IPS-18a (cell line): Measurements from ENCODE around the gene ALG1.

Experiments used
- H3K27ac ChIP-seq: one replicate; pipeline ENCODE4 v1.5.1; 2013; ENCODE audit warnings: low read length
- H3K27me3 ChIP-seq: one replicate; pipeline ENCODE4 v1.6.1; 2013; ENCODE audit warnings: mild to moderate bottlenecking, low read length; ENCODE audit not compliant: control insufficient read depth, insufficient read depth
- H3K36me3 ChIP-seq: one replicate; pipeline ENCODE4 v1.6.1; 2013; ENCODE audit warnings: low read depth, low read length; ENCODE audit not compliant: control insufficient read depth
- H3K4me1 ChIP-seq: one replicate; pipeline ENCODE4 v1.6.1; 2013; ENCODE audit warnings: low read depth, low read length; ENCODE audit not compliant: control insufficient read depth
- H3K4me3 ChIP-seq: one replicate; pipeline ENCODE4 v1.5.1; 2013; ENCODE audit warnings: low read length
- H3K9ac ChIP-seq: one replicate; pipeline ENCODE4 v1.6.1; 2013; ENCODE audit warnings: mild to moderate bottlenecking, low read length, moderate library complexity
- H3K9me3 ChIP-seq: one replicate; pipeline ENCODE4 v1.6.1; 2013; ENCODE audit warnings: low read depth, low read length; ENCODE audit not compliant: control insufficient read depth

ALG1 gene

DNA sequence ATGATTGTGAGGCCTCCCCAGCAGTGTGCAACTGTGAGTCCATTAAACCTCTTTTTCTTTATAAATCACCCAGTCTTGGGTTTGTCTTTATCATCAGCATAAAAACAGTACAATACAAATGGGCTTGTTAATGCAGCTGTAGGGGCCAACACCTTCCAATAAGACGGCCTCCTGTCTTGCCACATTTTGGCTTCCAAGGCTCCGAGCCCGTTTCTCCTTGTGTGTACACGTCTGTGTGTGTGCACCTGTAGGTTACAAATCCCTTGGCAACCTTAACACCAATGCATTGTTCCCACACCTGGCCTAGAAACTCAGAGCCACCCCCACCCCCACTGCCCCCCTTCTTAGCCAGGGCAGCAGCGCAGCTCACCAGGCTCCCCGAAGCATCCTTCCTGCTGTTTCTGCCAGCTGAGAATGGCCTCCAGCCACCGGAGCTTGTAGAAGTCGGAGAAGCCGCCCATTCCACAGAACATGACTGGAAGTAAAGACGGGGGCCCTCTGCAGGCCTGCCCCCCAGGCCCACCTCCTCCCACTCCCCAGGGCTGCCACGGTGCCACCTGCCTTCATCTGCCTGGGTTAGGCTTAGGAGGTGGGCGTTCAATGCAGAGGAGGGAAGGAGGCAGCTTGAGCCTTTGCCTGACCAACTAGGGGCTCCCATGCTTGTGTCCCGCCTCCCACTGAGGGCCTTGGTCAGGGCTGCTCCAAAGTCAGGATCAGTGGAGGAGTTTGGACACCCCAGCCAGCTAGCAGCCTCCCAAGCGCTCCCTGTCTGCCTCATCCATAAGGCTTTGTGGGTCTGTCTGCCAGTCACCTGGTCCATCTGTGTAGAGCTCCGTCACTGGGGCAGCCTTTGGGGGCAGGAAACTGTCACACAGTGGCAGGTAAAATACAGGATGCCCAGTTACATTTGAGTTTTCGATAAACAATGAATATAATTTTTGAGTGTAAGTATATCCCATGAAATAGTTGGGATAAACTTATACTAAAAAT is 16.5 kb upstream of the ALG1 start:
- Histone ChIP-seq H3K27me3 (no peaks in the 10 kb centered on the region), H3K9ac (no peak overlapping the region), H3K4me3 (no peak overlapping the region), H3K36me3 (no peaks in the 10 kb centered on the region), H3K9me3 (no peaks in the 10 kb centered on the region), H3K4me1 (peaks cover 15% of the 10 kb centered on the region), H3K27ac (no peak overlapping the region)

GRCh38 chr16:5056352-5056751 is 15.3 kb upstream of the ALG1 start:
- H3K4me1 ChIP-seq: peaks cover 17% of the 10 kb centered on the region
- H3K4me3 ChIP-seq: no peak overlapping the region
- no peaks in the 10 kb centered on the region for H3K9me3 ChIP-seq
- no peak overlapping the region for H3K9ac ChIP-seq
- no peaks in the 10 kb centered on the region for H3K27me3 ChIP-seq
- H3K27ac ChIP-seq: no peak overlapping the region
- no peaks in the 10 kb centered on the region for H3K36me3 ChIP-seq

DNA sequence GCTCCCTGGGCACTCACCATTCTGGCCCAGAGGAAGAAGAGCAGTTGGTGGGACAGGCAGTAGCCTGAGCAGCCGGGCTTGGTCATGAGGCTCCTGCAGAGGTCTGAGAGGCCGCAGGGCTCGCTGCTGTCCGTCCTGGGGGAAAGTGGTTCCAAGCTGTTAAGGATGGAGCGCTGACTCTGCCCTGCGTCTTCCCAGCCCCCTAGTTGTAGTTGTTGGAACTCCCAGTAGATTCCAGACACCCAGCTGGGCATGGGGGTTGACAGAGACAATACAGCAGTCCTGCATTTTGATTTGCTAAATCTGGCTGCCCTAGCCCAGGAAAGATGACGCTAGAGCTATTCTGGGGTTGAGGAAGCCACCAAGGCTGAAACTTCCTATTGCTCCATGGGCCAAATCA is 13.2 kb upstream of the ALG1 start:
- H3K36me3 ChIP-seq: no peaks in the 10 kb centered on the region
- H3K4me1 ChIP-seq: peaks cover 17% of the 10 kb centered on the region
- H3K9me3 ChIP-seq: no peaks in the 10 kb centered on the region
- no peaks in the 10 kb centered on the region for H3K27me3 ChIP-seq
- no peak overlapping the region for H3K27ac ChIP-seq
- no peak overlapping the region for H3K9ac ChIP-seq
- no peak overlapping the region for H3K4me3 ChIP-seq

- no peak overlapping the region for H3K4me3 ChIP-seq
- H3K9ac ChIP-seq: peak overlapping the region; percentile 13
Observed at GRCh38 chr16:5059386-5060072, 12.1 kb upstream of the ALG1 start.

GRCh38 chr16:5060073-5060641 is 11.5 kb upstream of the ALG1 start:
- H3K4me3 ChIP-seq: no peak overlapping the region
- no peak overlapping the region for H3K27ac ChIP-seq
- H3K9ac ChIP-seq: peak overlapping the region; percentile 13
- no peaks in the 10 kb centered on the region for H3K9me3 ChIP-seq
- no peaks in the 10 kb centered on the region for H3K36me3 ChIP-seq
- peaks cover 17% of the 10 kb centered on the region for H3K4me1 ChIP-seq
- no peaks in the 10 kb centered on the region for H3K27me3 ChIP-seq

More at GRCh38 chr16:5059386-5060072, 12.1 kb upstream of the ALG1 start:
- Histone ChIP-seq H3K4me1 (peaks cover 17% of the 10 kb centered on the region), H3K9me3 (no peaks in the 10 kb centered on the region), H3K27me3 (no peaks in the 10 kb centered on the region), H3K36me3 (no peaks in the 10 kb centered on the region), H3K27ac (peak overlapping the region; percentile 62)

- no peaks in the 10 kb centered on the region for H3K9me3 ChIP-seq
- H3K27me3 ChIP-seq: no peaks in the 10 kb centered on the region
- no peak overlapping the region for H3K4me3 ChIP-seq
- peaks cover 14% of the 10 kb centered on the region for H3K4me1 ChIP-seq
- no peak overlapping the region for H3K27ac ChIP-seq
- no peaks in the 10 kb centered on the region for H3K36me3 ChIP-seq
- no peak overlapping the region for H3K9ac ChIP-seq
Observed at GRCh38 chr16:5062051-5062450, 9.6 kb upstream of the ALG1 start.

DNA sequence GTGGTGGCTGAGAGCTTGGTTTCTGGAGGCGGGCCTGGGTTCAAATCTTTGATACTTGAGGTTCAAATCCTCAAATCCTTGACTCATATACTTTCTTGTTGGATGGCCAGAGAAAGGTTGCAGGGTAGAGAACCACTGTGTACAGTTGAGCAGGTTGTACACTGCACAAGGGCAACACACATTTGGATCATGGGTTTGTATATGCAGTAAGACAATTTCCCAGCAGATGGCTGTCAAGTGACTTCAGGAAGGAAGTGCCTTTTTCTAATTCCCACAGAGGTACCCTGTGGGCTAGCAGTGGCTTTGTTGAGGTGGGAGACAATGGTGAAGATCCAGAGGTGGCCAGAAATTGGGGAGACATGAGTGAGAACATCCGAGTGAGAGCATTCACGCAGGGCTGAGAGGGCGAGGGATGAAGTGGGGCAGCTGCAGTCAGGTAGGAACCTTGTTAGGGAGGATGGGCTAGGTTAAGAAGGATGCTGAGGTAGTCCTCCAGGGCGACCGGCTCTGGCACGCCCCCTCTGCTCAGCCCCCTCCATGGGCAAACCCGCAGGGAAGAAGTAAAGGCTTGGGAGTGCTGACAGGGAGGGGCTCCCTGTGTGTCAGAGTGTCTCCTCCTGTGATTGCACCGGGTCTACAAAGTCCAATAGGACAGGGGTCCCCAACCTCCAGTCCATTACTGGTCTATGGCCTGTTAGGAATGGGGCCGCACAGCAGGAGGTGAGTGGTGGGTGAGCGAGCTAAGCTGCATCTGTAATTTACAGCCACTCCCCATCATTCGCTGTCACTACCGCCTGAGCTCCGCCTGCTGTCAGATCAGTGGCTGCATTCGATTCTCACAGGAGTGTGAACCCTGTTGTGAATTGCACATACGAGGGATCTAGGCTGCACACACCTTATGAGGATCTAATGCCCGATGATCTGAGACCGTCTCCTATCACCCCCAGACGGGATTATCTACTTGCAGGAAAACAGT is 8.6 kb upstream of the ALG1 start:
- H3K27me3 ChIP-seq: no peaks in the 10 kb centered on the region
- H3K36me3 ChIP-seq: no peaks in the 10 kb centered on the region
- H3K9ac ChIP-seq: no peak overlapping the region
- H3K9me3 ChIP-seq: no peaks in the 10 kb centered on the region
- H3K4me3 ChIP-seq: no peak overlapping the region
- H3K27ac ChIP-seq: no peak overlapping the region
- H3K4me1 ChIP-seq: peaks cover 14% of the 10 kb centered on the region

- Histone ChIP-seq H3K27ac (no peak overlapping the region), H3K36me3 (no peaks in the 10 kb centered on the region), H3K9me3 (no peaks in the 10 kb centered on the region), H3K9ac (no peak overlapping the region), H3K4me3 (no peak overlapping the region), H3K4me1 (peaks cover 5% of the 10 kb centered on the region), H3K27me3 (no peaks in the 10 kb centered on the region)
Observed at GRCh38 chr16:5064915-5065314, 6.7 kb upstream of the ALG1 start.

- Histone ChIP-seq H3K36me3 (no peaks in the 10 kb centered on the region), H3K9ac (no peak overlapping the region), H3K9me3 (no peaks in the 10 kb centered on the region), H3K4me1 (peaks cover 1% of the 10 kb centered on the region), H3K27me3 (no peaks in the 10 kb centered on the region), H3K27ac (no peak overlapping the region), H3K4me3 (no peak overlapping the region)
Observed at GRCh38 chr16:5065326-5065725, 6.3 kb upstream of the ALG1 start.

DNA sequence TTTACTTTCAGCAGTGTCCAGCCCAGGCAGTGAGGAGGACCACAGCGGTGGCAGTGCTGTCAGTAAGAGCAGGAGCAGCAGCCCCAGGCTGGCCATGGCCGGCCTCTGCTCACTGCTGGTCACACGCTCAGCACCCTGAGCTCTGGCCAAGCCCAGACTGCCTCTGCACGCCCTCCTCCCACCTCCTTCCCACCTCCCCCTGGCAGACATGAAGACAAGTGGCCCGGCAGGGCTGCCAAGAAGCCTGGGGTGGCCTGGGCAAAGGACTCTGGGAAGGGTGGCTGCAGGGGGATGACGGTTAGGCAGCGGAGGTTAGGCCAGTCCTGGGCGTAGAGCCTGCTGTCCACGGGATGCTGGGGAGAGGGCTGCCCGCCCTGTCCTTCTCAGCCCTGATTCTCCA is 5.8 kb upstream of the ALG1 start, which contains the start of gene C16orf89:
TSS of gene C16orf89 (minus strand) at position 144 of the 400 bp plus-strand sequence. CDS start at position 96, 48 bp downstream.
- H3K27me3 ChIP-seq: no peaks in the 10 kb centered on the region
- no peak within 1 kb of the TSS for H3K9ac ChIP-seq
- no peaks in the 10 kb centered on the region for H3K36me3 ChIP-seq
- H3K27ac ChIP-seq: no peak within 1 kb of the TSS
- H3K4me3 ChIP-seq: no peak within 1 kb of the TSS
- no peaks in the 10 kb centered on the region for H3K9me3 ChIP-seq
- no peaks in the 10 kb centered on the region for H3K4me1 ChIP-seq
